HepG2 (cell line): ENCODE measurements around the gene AMIGO3. TPM values are rescaled to one million over a fixed set of nuclear protein-coding genes. Genes with fewer than 3 reads are reported as not detected.

Experiments used
- CENPX ChIP-seq: sonication (generic); formaldehyde crosslinking; IDR thresholded peaks from 2 replicates; pipeline ENCODE4 v1.9.0; 2021; ENCODE audit warnings: mild to moderate bottlenecking, missing genetic modification reagents, moderate library complexity
- FOXA1 ChIP-seq, 2 experiments: fragments of 450-650 bp in 1 of 2; sonication (generic) in 1 of 2; formaldehyde crosslinking in 1 of 2; IDR thresholded peaks; 2 replicates each; pipeline versions ENCODE4 v1.4.0 to v1.6.1; 2016 to 2020; ENCODE audit warnings: missing genetic modification reagents in 1 of 2
- HIVEP1 ChIP-seq: sonication (generic); formaldehyde crosslinking; IDR thresholded peaks from 2 replicates; pipeline ENCODE4 v1.4.0; 2020; ENCODE audit warnings: mild to moderate bottlenecking, missing genetic modification reagents
- KDM5B ChIP-seq: sonication (generic); formaldehyde crosslinking; IDR thresholded peaks from 2 replicates; pipeline ENCODE4 v1.4.0; 2020; ENCODE audit warnings: missing genetic modification reagents, mild to moderate bottlenecking, borderline replicate concordance
- MED1 ChIP-seq: sonication (generic); formaldehyde crosslinking; IDR thresholded peaks from 2 replicates; pipeline ENCODE4 v1.4.0; 2020; ENCODE audit warnings: missing genetic modification reagents
- MYPOP ChIP-seq: sonication (generic); formaldehyde crosslinking; IDR thresholded peaks from 2 replicates; pipeline ENCODE4 v1.8.1; 2023; ENCODE audit warnings: mild to moderate bottlenecking, moderate library complexity, missing genetic modification reagents
- RARA ChIP-seq: IDR thresholded peaks from 2 replicates; pipeline ENCODE4 v1.6.1; 2016; ENCODE audit warnings: missing genetic modification reagents, missing compliant biosample characterization
- REPIN1 ChIP-seq: sonication (generic); formaldehyde crosslinking; IDR thresholded peaks from 2 replicates; pipeline ENCODE4 v1.8.0; 2022; ENCODE audit warnings: missing genetic modification reagents, low read depth, mild to moderate bottlenecking, borderline replicate concordance
- SATB2 ChIP-seq: sonication (generic); formaldehyde crosslinking; IDR thresholded peaks from 2 replicates; pipeline ENCODE4 v1.5.0; 2020; ENCODE audit warnings: missing genetic modification reagents
- SMAD9 ChIP-seq: sonication (generic); formaldehyde crosslinking; IDR thresholded peaks from 2 replicates; pipeline ENCODE4 v1.5.1; 2020; ENCODE audit warnings: mild to moderate bottlenecking, missing genetic modification reagents
- TEAD3 ChIP-seq: optimal IDR thresholded peaks from 2 replicates; pipeline ENCODE3; 2016; ENCODE audit warnings: borderline replicate concordance
- ZGPAT ChIP-seq: IDR thresholded peaks from 2 replicates; pipeline ENCODE4 v1.6.1; 2016; ENCODE audit warnings: mild to moderate bottlenecking
- ZNF136 ChIP-seq: sonication (generic); formaldehyde crosslinking; IDR thresholded peaks from 2 replicates; pipeline ENCODE4 v1.8.1; 2022; ENCODE audit warnings: low read depth, mild to moderate bottlenecking, moderate library complexity, missing genetic modification reagents
- ZNF160 ChIP-seq: sonication (generic); formaldehyde crosslinking; IDR thresholded peaks from 2 replicates; pipeline ENCODE4 v1.8.0; 2022; ENCODE audit warnings: mild to moderate bottlenecking, inconsistent platforms, missing genetic modification reagents
- ZNF687 ChIP-seq: sonication (generic); formaldehyde crosslinking; IDR thresholded peaks from 2 replicates; pipeline ENCODE4 v1.5.1; 2020; ENCODE audit warnings: mild to moderate bottlenecking, missing genetic modification reagents, moderate library complexity
- ZNF747 ChIP-seq: sonication (generic); formaldehyde crosslinking; IDR thresholded peaks from 2 replicates; pipeline ENCODE4 v1.8.1; 2023; ENCODE audit warnings: missing genetic modification reagents, mild to moderate bottlenecking, borderline replicate concordance
- polyA plus RNA-seq, 8 experiments: library from polyadenylated mRNA; depleted of rRNA in 3 of 8; stranded (reverse) in 7 of 8; unstranded in 1 of 8; fragments of >200 nt; fragmentation: Illumina TruSeq in 4 of 8; extraction: Trizol in 4 of 8; gene quantifications; 2 replicates each; pipeline versions ENCODE4 v1.2.1 to v1.2.3, GENCODE V29; 2011 to 2016; ENCODE audit warnings: low read depth in 4 of 8, missing spikeins in 1 of 8, mixed read lengths in 1 of 8; ENCODE audit not compliant: insufficient read depth in 1 of 8
- total RNA-seq, 5 experiments: library from RNA; depleted of rRNA; stranded (reverse); fragments of >200 nt; fragmentation: Illumina TruSeq; extraction: Trizol; gene quantifications; 2 replicates each; pipeline ENCODE4 v1.2.3, GENCODE V29; 2016; ENCODE audit warnings: low read depth in 1 of 5
- TF ChIP-seq, protein P1 (sequence below): sonication (generic); formaldehyde crosslinking; IDR thresholded peaks from 2 replicates; pipeline ENCODE4 v1.9.0; 2022; ENCODE audit warnings: low read depth, missing genetic modification reagents
- TF ChIP-seq, protein P2 (sequence below): IDR thresholded peaks from 2 replicates; pipeline ENCODE4 v1.6.1; 2016; ENCODE audit warnings: low read depth, borderline replicate concordance

The AMIGO3 gene
- total and polyA plus RNA-seq, 2 of the 13 experiments (the other 11 are each of a cell fraction or from before 2014, with no cell fraction given) = 0.35 TPM; not detected in 1

- TF ChIP-seq ZNF687 (CRISPR knock-in tag) = peak; percentile 88
- 0 out of 2 replicates have a peak, but pooled peaks have one; percentile 15 for TF ChIP-seq ZNF160 (CRISPR knock-in tag)
- TF ChIP-seq HIVEP1 (CRISPR knock-in tag) = 0 out of 2 replicates have a peak, but pooled peaks have one; percentile 78
- TF ChIP-seq SATB2 = no peak
- peak; percentile 96 for TF ChIP-seq TEAD3 (CRISPR knock-in tag)
- TF ChIP-seq REPIN1 (CRISPR knock-in tag) = peak; percentile 60; the same call in 1 of the 2 replicates
- peak; percentile 83 for TF ChIP-seq MED1 (CRISPR knock-in tag)
- TF ChIP-seq SMAD9 (CRISPR knock-in tag) = no peak
- TF ChIP-seq ZNF136 (CRISPR knock-in tag) = no peak
- peak; percentile 92 for TF ChIP-seq RARA
- TF ChIP-seq, protein P1, sequence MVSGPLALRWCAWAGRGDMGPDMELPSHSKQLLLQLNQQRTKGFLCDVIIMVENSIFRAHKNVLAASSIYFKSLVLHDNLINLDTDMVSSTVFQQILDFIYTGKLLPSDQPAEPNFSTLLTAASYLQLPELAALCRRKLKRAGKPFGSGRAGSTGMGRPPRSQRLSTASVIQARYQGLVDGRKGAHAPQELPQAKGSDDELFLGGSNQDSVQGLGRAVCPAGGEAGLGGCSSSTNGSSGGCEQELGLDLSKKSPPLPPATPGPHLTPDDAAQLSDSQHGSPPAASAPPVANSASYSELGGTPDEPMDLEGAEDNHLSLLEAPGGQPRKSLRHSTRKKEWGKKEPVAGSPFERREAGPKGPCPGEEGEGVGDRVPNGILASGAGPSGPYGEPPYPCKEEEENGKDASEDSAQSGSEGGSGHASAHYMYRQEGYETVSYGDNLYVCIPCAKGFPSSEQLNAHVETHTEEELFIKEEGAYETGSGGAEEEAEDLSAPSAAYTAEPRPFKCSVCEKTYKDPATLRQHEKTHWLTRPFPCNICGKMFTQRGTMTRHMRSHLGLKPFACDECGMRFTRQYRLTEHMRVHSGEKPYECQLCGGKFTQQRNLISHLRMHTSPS (CRISPR knock-in tag) = peak; percentile 84
- TF ChIP-seq CENPX = no peak
- TF ChIP-seq ZGPAT (CRISPR knock-in tag) = peak; percentile 78
- TF ChIP-seq FOXA1 (IDR thresholded peaks at IDR 0.05) = no peak
- TF ChIP-seq FOXA1 (CRISPR knock-in tag; IDR thresholded peaks at IDR 0.05) = peak; percentile 94
- TF ChIP-seq MYPOP (CRISPR knock-in tag) = peak; percentile 63; the same call in 1 of the 2 replicates
- TF ChIP-seq, protein P2, sequence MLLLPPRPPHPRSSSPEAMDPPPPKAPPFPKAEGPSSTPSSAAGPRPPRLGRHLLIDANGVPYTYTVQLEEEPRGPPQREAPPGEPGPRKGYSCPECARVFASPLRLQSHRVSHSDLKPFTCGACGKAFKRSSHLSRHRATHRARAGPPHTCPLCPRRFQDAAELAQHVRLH = peak; percentile 90; the same call in 1 of the 2 replicates
- TF ChIP-seq ZNF747 (CRISPR knock-in tag) = 0 out of 2 replicates have a peak, but pooled peaks have one; percentile 55
- peak; percentile 41; the same call in 1 of the 2 replicates for TF ChIP-seq KDM5B (CRISPR knock-in tag)
Observed at GRCh38 chr3:49668414-49668797, 51.1 kb downstream of the AMIGO3 start (continued).
